PC-3 (cell line): ENCODE results near the gene NCAPH2.

Source experiments
- CTCF ChIP-seq: fragments of 300-600 bp; sonication (generic); conservative IDR thresholded peaks from 2 replicates; pipeline ENCODE4 v1.5.1; 2017; ENCODE audit warnings: antibody characterized with exemption, low read depth, mild to moderate bottlenecking, low read length
- EZH2 ChIP-seq: fragments of 300-600 bp; sonication (generic); IDR thresholded peaks from one replicate; pipeline ENCODE4 v1.6.1; 2017; ENCODE audit warnings: antibody characterized with exemption, mild to moderate bottlenecking, low read length; ENCODE audit not compliant: unreplicated experiment

DNA sequence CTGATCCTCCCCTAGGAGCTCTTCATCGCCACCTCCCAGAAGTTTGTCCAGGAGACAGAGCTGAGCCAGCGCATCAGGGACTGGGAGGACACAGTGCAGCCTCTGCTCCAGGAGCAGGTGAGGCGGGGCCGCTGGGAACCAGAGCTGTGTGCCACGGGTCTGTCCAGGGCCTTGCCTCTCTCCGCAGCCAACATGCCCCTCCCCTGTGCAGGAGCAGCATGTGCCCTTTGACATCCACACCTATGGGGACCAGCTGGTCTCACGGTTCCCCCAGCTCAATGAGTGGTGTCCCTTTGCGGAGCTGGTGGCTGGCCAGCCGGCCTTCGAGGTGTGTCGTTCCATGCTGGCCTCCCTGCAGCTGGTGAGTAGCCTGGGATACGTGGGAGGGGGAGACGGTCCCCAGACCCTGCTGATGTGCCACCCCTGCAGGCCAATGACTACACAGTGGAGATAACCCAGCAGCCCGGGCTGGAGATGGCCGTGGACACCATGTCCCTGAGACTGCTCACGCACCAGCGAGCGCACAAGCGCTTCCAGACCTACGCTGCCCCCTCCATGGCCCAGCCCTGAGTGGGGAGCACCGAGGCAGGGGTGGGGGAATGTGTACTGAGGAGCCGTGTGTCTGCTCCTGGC is 14.9 kb downstream of the NCAPH2 start:
- TF ChIP-seq CTCF (no peak), EZH2 (no peak)
